Gastroesophageal sphincter (tissue), 4 donors: ENCODE results near the gene CLEC18C. TPM values are rescaled to one million over a fixed set of nuclear protein-coding genes. Genes with fewer than 3 reads are reported as not detected.
"Not testable (repeated sequence)": the region's sequence is repeated elsewhere in the genome, so short reads cannot be mapped to it uniquely, and the experiment has no call there.

Experiments used
- ATAC-seq: fragments of 150-250 bp; one replicate; pipeline ENCODE4 v1.9.1; 2016; ENCODE audit warnings: mild to moderate bottlenecking, moderate library complexity
- H3K27ac ChIP-seq, 4 donors: fragments of 200-600 bp; sonication (generic) in 3 of 4; 1 replicate in 3 of 4; 2 replicates in 1 of 4; pipeline ENCODE4 v1.5.1; 2016 to 2019
- H3K27me3 ChIP-seq: fragments of 200-600 bp; sonication (generic); one replicate; pipeline ENCODE4 v1.5.1; 2019
- H3K36me3 ChIP-seq, 2 donors: fragments of 200-600 bp; sonication (generic); one replicate each; pipeline ENCODE4 v1.5.1; 2019; ENCODE audit warnings: control low read depth in 1 of 2
- H3K4me1 ChIP-seq, 3 donors: fragments of 200-600 bp; sonication (generic); 1 replicate in 2 of 3; 2 replicates in 1 of 3; pipeline ENCODE4 v1.5.1; 2016 to 2019; ENCODE audit warnings: control low read depth in 2 of 3
- H3K4me3 ChIP-seq, 2 donors: fragments of 200-600 bp; sonication (generic); one replicate each; pipeline ENCODE4 v1.5.1; 2019; ENCODE audit warnings: mild to moderate bottlenecking in 1 of 2, moderate library complexity in 1 of 2
- H3K9me3 ChIP-seq, 3 donors: fragments of 200-600 bp; sonication (generic); one replicate each; pipeline ENCODE4 v1.5.1; 2017 to 2019; ENCODE audit warnings: control low read depth in 2 of 3
- EP300 ChIP-seq: sonication (generic); formaldehyde crosslinking; IDR thresholded peaks from one replicate; pipeline ENCODE4 v1.6.1; 2017; ENCODE audit warnings: antibody characterized with exemption, mild to moderate bottlenecking
- POLR2A ChIP-seq, 2 donors: fragments of 450-650 bp; IDR thresholded peaks; one replicate each; pipeline ENCODE4 v1.6.1; 2017; ENCODE audit warnings: antibody characterized with exemption in 2 of 2, mild to moderate bottlenecking in 2 of 2, moderate library complexity in 1 of 2
- POLR2AphosphoS5 ChIP-seq: sonication (generic); formaldehyde crosslinking; IDR thresholded peaks from one replicate; pipeline ENCODE4 v1.6.1; 2017; ENCODE audit warnings: antibody characterized with exemption
- WGBS, 2 donors: methylation state at CpG; one replicate each; pipeline ENCODE4 v1.1.5; 2018; ENCODE audit warnings: low coverage in 1 of 2; 5-methylcytosine and 5-hydroxymethylcytosine counted together
- total RNA-seq, 4 donors: library from RNA; depleted of rRNA; stranded (reverse); fragments of >200 nt; gene quantifications; one replicate each; pipeline ENCODE4 v1.1.0, GENCODE V29; 2016
- TF ChIP-seq, protein P1 (sequence below), 4 experiments: fragments of 200-600 bp in 2 of 4; fragments of 450-650 bp in 2 of 4; sonication (generic) in 1 of 4; IDR thresholded peaks; one replicate each; pipeline ENCODE4 v1.5.1; 2017 to 2019; ENCODE audit warnings: antibody characterized with exemption in 4 of 4, mild to moderate bottlenecking in 2 of 4, moderate library complexity in 2 of 4

Gene CLEC18C
- total RNA-seq, 4 donors from 2014 or later, result not detected

DNA sequence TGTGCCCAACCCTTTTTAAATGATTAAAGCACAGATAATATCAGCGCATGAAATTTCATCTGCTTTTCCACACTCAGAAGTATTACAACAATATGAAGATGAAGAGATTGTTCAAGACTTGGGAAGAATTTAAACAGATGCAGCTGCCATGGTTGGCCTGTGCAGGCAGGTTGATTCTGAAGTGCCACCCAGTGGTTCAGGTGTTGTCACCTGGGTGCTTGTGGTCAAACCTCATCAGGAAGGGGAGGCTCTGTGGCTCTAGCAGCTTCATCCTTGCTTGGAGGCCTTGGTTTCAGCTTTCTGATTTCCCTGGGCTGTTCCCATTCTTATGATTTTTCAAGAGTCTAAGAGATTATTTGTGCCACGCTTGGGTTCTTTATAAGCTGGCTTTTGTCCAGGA is 22.2 kb upstream of the CLEC18C start:
- no peaks in the 10 kb centered on the region for H3K27me3 ChIP-seq
- peaks cover 0 to 92% of the 10 kb centered on the region in 2 donors for H3K36me3 ChIP-seq
- H3K27ac ChIP-seq, result no peak overlapping the region
- H3K4me3 ChIP-seq, result no peak overlapping the region
- no peaks in the 10 kb centered on the region for H3K4me1 ChIP-seq
- WGBS, 2 donors, result 82 to 100% methylated on average over 2 of the region's 2 CpGs
- no peaks in the 10 kb centered on the region for H3K9me3 ChIP-seq
- ATAC-seq, result no peak
- TF ChIP-seq POLR2AphosphoS5, result no peak
- TF ChIP-seq POLR2A (IDR thresholded peaks at IDR 0.05), result no peak
- TF ChIP-seq, protein P1, sequence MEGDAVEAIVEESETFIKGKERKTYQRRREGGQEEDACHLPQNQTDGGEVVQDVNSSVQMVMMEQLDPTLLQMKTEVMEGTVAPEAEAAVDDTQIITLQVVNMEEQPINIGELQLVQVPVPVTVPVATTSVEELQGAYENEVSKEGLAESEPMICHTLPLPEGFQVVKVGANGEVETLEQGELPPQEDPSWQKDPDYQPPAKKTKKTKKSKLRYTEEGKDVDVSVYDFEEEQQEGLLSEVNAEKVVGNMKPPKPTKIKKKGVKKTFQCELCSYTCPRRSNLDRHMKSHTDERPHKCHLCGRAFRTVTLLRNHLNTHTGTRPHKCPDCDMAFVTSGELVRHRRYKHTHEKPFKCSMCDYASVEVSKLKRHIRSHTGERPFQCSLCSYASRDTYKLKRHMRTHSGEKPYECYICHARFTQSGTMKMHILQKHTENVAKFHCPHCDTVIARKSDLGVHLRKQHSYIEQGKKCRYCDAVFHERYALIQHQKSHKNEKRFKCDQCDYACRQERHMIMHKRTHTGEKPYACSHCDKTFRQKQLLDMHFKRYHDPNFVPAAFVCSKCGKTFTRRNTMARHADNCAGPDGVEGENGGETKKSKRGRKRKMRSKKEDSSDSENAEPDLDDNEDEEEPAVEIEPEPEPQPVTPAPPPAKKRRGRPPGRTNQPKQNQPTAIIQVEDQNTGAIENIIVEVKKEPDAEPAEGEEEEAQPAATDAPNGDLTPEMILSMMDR (IDR thresholded peaks at IDR 0.05), result no peak
- no peak for TF ChIP-seq EP300

DNA sequence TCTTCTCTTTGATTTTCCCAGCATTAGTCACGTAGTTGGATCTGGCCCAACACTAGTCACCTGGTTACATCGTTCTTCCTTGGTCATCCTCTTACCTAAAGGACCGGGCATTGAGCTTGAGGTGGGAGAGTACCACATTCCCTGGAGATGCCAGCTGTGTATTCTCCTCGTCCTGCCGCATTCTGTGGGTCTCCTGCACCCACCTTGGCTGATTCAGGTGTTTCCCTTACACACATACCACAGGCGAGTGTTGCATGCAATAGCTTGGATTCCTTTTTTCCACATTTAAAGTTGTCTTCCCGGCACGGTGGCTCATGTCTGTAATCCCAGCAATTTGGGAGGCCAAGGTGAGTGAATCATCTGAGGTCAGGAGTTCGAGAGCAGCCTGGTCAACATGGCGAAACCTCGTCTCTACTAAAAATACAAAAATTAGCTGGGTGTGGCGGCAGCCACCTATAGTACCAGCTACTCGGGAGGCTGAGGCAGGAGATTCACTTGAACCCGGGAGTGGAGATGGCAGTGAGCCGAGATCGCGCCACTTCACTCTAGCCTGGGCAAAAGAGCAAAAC is 21.6 kb upstream of the CLEC18C start:
- H3K27ac ChIP-seq, result no peak overlapping the region
- H3K27me3 ChIP-seq, result no peaks in the 10 kb centered on the region
- H3K9me3 ChIP-seq, result no peaks in the 10 kb centered on the region
- TF ChIP-seq POLR2A (IDR thresholded peaks at IDR 0.05), result no peak
- TF ChIP-seq, protein P1 (IDR thresholded peaks at IDR 0.05), result no peak
- no peak for TF ChIP-seq EP300
- TF ChIP-seq POLR2AphosphoS5, result no peak
- H3K4me3 ChIP-seq, result no peak overlapping the region
- H3K4me1 ChIP-seq, result no peaks in the 10 kb centered on the region
- ATAC-seq, result no peak
- 75 to 83% methylated on average over 13 of the region's 17 CpGs for WGBS, 2 donors
- H3K36me3 ChIP-seq, result peaks cover 0 to 99% of the 10 kb centered on the region in 2 donors

DNA sequence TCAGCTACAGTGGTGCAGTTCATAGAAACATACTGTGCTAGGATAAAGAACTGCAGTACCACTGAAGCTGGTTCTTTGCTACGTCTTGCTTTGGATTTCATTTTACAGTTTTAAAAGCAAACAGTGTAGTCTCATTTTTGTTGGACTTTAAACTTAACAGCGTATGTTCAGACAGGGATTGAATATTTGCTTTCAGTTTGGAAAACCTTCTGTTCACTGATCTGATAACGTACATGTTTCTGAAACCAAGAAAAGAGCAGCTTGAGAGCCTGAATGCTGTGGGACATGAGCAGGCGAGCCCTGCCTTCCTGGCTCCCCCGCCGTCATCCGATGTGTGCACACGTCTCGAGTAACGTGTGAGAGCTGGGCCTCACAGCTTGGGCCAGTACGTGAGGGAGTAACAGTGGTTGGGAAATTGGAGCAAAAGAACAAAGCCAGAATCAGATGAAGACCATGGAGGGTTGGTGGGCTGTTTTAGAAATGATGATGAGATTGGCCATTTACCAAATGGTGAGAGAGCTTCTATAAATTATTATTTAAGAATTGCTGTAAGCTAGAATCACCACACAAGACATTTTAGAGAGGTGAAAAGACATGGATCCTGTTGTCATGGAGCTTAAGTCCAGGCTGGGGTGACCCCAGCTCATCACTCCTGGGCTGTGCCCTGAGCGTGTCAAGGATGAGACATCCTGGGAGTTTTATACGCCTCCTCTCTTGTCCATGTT is 20.8 kb upstream of the CLEC18C start:
- Histone ChIP-seq H3K36me3 (peaks cover 0 to 100% of the 10 kb centered on the region in 2 donors), H3K27ac (no peak overlapping the region), H3K4me3 (no peak overlapping the region), H3K4me1 (no peaks in the 10 kb centered on the region), H3K27me3 (no peaks in the 10 kb centered on the region), H3K9me3 (no peaks in the 10 kb centered on the region)
- 87 to 90% methylated on average over 8 to 13 of the region's 13 CpGs for WGBS, 2 donors
- no peak for ATAC-seq
- TF ChIP-seq, protein P1 (IDR thresholded peaks at IDR 0.05), result no peak
- TF ChIP-seq POLR2AphosphoS5 (no peak), EP300 (no peak), POLR2A (IDR thresholded peaks at IDR 0.05) (no peak)

DNA sequence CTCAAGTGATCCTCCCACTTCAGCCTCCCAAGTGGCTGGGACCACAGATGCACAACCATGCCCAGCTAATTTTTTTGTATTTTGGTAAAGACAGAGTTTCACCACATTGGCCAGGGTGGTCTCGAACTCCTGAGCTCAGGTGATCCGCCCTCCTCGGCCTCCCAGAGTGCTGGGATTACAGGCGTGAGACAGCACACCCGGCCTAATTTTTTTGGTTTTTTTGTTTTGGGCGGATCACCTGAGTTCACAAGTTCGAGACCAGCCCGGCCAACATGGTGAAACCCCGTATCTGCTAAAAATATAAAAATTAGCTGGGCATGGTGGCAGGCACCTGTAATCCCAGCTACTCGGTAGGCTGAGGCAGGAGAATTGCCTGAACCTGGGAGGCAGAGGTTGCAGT is 18.9 kb upstream of the CLEC18C start:
- H3K4me1 ChIP-seq, H3K27ac ChIP-seq, H3K27me3 ChIP-seq, H3K9me3 ChIP-seq, H3K4me3 ChIP-seq, ATAC-seq: not testable (repeated sequence)
- H3K36me3 ChIP-seq, result peaks cover 0 to 100% of the 10 kb centered on the region in 2 donors
- WGBS, 2 donors, result 83 to 92% methylated on average over 9 to 10 of the region's 10 CpGs

DNA sequence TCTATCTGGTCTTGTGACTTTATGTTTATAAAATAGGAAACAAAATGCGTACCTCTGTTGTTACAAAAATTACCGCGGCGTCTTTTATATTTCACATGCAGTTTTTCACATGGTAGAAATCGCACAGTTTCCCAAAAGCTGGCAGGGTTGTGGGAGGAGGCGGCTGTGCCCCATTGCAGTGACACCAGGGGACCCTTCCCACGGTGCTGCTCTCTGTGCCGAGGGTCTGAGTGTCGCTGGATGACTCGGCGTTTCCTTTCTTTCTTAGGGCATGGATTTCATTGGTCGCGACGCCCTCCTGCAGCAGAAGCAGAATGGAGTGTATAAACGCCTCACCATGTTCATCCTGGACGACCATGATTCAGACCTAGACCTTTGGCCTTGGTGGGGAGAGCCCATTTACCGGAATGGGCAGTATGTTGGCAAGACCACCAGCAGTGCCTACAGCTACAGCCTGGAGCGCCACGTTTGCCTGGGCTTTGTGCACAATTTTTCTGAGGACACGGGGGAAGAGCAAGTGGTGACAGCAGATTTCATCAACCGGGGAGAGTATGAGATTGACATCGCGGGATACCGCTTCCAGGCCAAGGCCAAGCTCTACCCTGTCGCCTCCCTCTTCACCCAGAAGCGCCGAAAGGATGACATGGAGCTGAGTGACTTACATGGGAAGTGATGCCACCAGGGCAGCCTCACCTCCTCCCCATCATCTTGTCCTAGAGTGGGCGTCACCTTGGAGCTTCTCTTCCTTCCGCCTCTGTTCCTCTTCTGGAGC is 17.2 kb upstream of the CLEC18C start:
- Histone ChIP-seq H3K27me3 (no peaks in the 10 kb centered on the region), H3K4me3 (no peak overlapping the region), H3K27ac (no peak overlapping the region), H3K4me1 (no peaks in the 10 kb centered on the region), H3K36me3 (peaks cover 0 to 100% of the 10 kb centered on the region in 2 donors), H3K9me3 (no peaks in the 10 kb centered on the region)
- WGBS, 2 donors, result 89 to 90% methylated on average over 7 to 27 of the region's 29 CpGs
- no peak for ATAC-seq
- no peak for TF ChIP-seq POLR2A (IDR thresholded peaks at IDR 0.05)
- TF ChIP-seq, protein P1 (IDR thresholded peaks at IDR 0.05), result no peak
